Esophagus muscularis mucosa (tissue), 4 donors: ENCODE measurements around the gene ZNF853. TPM values are rescaled to one million over a fixed set of nuclear protein-coding genes. Genes with fewer than 3 reads are reported as not detected.
"Not testable (repeated sequence)": the region's sequence is repeated elsewhere in the genome, so short reads cannot be mapped to it uniquely, and the experiment has no call there.

Experiments used
- DNase-seq: peaks from one replicate; pipeline ENCODE4 v3.0.0-alpha.2; 2017; ENCODE audit errors: extremely low spot score
- H3K27ac ChIP-seq, 4 donors: fragments of 200-600 bp; sonication (generic); replicated peaks in 1 of 4; 1 replicate in 3 of 4; 2 replicates in 1 of 4; pipeline ENCODE4 v1.5.1; 2016 to 2019; ENCODE audit warnings: mild to moderate bottlenecking in 1 of 4
- H3K27me3 ChIP-seq, 4 donors: fragments of 200-600 bp; sonication (generic); one replicate each; pipeline versions ENCODE4 v1.5.1 to v1.6.0; 2016 to 2019
- H3K36me3 ChIP-seq, 4 donors: fragments of 200-600 bp; sonication (generic); one replicate each; pipeline ENCODE4 v1.5.1; 2016 to 2019
- H3K4me1 ChIP-seq, 4 donors: fragments of 200-600 bp; sonication (generic); one replicate each; pipeline ENCODE4 v1.5.1; 2016 to 2019
- H3K4me3 ChIP-seq, 4 donors: fragments of 200-600 bp; sonication (generic); 1 replicate in 2 of 4; 2 replicates in 2 of 4; pipeline ENCODE4 v1.5.1; 2016 to 2019; ENCODE audit warnings: mild to moderate bottlenecking in 4 of 4, moderate library complexity in 1 of 4
- H3K9me3 ChIP-seq, 4 donors: fragments of 200-600 bp; sonication (generic); 1 replicate in 3 of 4; 2 replicates in 1 of 4; pipeline ENCODE4 v1.5.1; 2016 to 2019
- EP300 ChIP-seq: sonication (generic); formaldehyde crosslinking; IDR thresholded peaks from one replicate; pipeline ENCODE4 v1.6.1; 2017; ENCODE audit warnings: antibody characterized with exemption
- POLR2A ChIP-seq: fragments of 450-650 bp; IDR thresholded peaks from one replicate; pipeline ENCODE4 v1.6.1; 2017; ENCODE audit warnings: antibody characterized with exemption, moderate library complexity, mild to moderate bottlenecking, low read depth
- POLR2AphosphoS5 ChIP-seq, 2 donors: sonication (generic); formaldehyde crosslinking; IDR thresholded peaks; one replicate each; pipeline ENCODE4 v1.6.1; 2017; ENCODE audit warnings: antibody characterized with exemption in 2 of 2
- WGBS: methylation state at CpG from one replicate; pipeline ENCODE4 v1.1.5; 2018; 5-methylcytosine and 5-hydroxymethylcytosine counted together
- intact Hi-C: fragments of 100-400 bp; cut with DNase I; formaldehyde crosslinking; loops from one replicate; pipeline ENCODE4 v1.15.1; 2023
- total RNA-seq, 4 donors: library from RNA; depleted of rRNA; stranded (reverse); fragments of >200 nt; gene quantifications; one replicate each; pipeline versions ENCODE4 v1.1.0 to v1.2.1, GENCODE V29; 2016
- TF ChIP-seq, protein P1 (sequence below), 3 experiments: fragments of 200-600 bp in 2 of 3; fragments of 450-650 bp in 1 of 3; sonication (generic) in 2 of 3; IDR thresholded peaks; one replicate each; pipeline ENCODE4 v1.5.1; 2017 to 2019; ENCODE audit warnings: antibody characterized with exemption in 3 of 3, mild to moderate bottlenecking in 2 of 3, moderate library complexity in 1 of 3

ZNF853 gene
- total RNA-seq, 4 donors from 2014 or later = 13.7 to 38.6 (median 23.6) TPM

- Histone ChIP-seq H3K4me3 (no peak overlapping the region), H3K36me3 (peaks cover 32 to 65% (median 55%) of the 10 kb centered on the region in 4 donors), H3K9me3 (peaks cover 0 to 3% (median 0%) of the 10 kb centered on the region in 4 donors), H3K4me1 (no peaks in the 10 kb centered on the region), H3K27me3 (no peaks in the 10 kb centered on the region), H3K27ac (no peak overlapping the region)
- 92% methylated on average over 47 of the region's 48 CpGs for WGBS
- no peak for DNase-seq
- TF ChIP-seq, protein P1, sequence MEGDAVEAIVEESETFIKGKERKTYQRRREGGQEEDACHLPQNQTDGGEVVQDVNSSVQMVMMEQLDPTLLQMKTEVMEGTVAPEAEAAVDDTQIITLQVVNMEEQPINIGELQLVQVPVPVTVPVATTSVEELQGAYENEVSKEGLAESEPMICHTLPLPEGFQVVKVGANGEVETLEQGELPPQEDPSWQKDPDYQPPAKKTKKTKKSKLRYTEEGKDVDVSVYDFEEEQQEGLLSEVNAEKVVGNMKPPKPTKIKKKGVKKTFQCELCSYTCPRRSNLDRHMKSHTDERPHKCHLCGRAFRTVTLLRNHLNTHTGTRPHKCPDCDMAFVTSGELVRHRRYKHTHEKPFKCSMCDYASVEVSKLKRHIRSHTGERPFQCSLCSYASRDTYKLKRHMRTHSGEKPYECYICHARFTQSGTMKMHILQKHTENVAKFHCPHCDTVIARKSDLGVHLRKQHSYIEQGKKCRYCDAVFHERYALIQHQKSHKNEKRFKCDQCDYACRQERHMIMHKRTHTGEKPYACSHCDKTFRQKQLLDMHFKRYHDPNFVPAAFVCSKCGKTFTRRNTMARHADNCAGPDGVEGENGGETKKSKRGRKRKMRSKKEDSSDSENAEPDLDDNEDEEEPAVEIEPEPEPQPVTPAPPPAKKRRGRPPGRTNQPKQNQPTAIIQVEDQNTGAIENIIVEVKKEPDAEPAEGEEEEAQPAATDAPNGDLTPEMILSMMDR (IDR thresholded peaks at IDR 0.05) = no peak
- TF ChIP-seq POLR2A (no peak), EP300 (no peak), POLR2AphosphoS5 (IDR thresholded peaks at IDR 0.05) (no peak)
- intact Hi-C loops = no loop called here
These were observed 39.6 kb downstream of the ZNF853 start for GRCh38 chr7:6654842-6655610.

- no peak overlapping the region for H3K27ac ChIP-seq
- H3K27me3 ChIP-seq = no peaks in the 10 kb centered on the region
- 96% methylated on average over 12 of the region's 17 CpGs for WGBS
- no peak for DNase-seq
- H3K36me3 ChIP-seq = peaks cover 32 to 57% (median 47%) of the 10 kb centered on the region in 4 donors
- no peaks in the 10 kb centered on the region for H3K4me1 ChIP-seq
- H3K4me3 ChIP-seq = no peak overlapping the region
- intact Hi-C loops = no loop called here
- peaks cover 0 to 3% (median 0%) of the 10 kb centered on the region in 4 donors for H3K9me3 ChIP-seq
- TF ChIP-seq EP300 = no peak
- TF ChIP-seq POLR2AphosphoS5 (IDR thresholded peaks at IDR 0.05) = no peak
- TF ChIP-seq, protein P1 (IDR thresholded peaks at IDR 0.05) = no peak
- no peak for TF ChIP-seq POLR2A
These were observed 40.4 kb downstream of the ZNF853 start for GRCh38 chr7:6655636-6656385.

DNA sequence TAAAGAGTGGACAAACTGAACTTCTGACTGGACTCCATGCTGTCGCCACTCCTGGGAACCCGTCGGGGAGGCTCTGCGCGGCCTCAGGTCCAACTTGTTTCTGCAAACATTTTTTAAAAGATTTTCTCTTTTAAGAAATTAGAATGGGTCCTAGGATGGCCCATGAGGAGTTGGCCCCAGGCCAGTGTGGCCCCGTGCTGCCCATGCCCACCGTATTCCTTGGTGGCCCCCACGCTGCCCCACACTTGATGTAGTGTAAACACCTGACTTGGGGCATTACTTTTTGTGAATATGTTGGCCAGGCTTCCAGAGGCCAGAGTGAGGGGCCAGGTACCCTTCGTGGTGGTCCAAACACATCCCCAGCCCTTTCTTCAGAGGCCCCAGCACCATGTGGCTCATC, 41.0 kb downstream of the ZNF853 start:
- 94% methylated on average over 9 of the region's 9 CpGs for WGBS
- intact Hi-C loops = no loop called here
- Histone ChIP-seq H3K4me1 (no peaks in the 10 kb centered on the region), H3K9me3 (peaks cover 0 to 3% (median 0%) of the 10 kb centered on the region in 4 donors), H3K36me3 (peaks cover 32 to 51% (median 41%) of the 10 kb centered on the region in 4 donors), H3K4me3 (no peak overlapping the region), H3K27me3 (no peaks in the 10 kb centered on the region), H3K27ac (no peak overlapping the region)
- DNase-seq = peak; percentile 68
- TF ChIP-seq POLR2A (no peak), POLR2AphosphoS5 (IDR thresholded peaks at IDR 0.05) (no peak), EP300 (no peak)
- TF ChIP-seq, protein P1 (IDR thresholded peaks at IDR 0.05) = no peak

DNA sequence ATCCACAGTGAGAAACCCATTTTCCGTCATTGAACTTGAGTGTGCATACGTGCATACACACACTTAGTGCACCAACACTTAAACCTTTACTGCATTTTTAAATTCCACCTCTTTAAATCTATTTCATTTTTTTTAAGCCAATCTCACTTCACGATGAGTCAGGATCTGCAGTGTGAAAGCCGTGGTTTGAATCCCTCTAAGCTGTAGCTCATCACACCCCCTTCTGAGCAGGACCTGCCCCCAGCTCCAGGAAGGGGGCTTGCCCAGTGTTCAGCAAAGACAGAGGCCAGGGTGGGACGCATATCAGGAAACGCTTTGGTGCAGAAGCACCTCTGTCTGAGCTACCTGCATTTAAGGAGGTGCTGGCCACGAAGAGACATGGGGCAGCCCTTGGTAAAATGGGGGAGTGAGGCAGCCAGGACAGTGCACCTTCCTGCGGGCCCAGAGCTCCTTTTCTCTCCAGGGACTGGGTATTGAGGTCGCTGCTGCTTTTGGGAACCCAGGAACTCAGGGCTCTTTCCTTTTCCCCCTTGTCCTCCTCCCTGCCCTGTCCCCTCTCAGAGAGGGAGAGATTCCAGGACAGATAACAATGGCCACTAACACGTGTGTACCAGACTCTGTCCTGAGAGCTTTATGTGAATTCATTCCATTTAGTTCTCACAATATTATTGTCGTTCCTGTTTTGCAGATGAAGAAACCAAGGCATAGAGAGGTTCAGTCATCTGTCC, 43.4 kb downstream of the ZNF853 start:
- intact Hi-C loops = no loop called here
- WGBS = 22% methylated on average over 10 of the region's 11 CpGs
- H3K27me3 ChIP-seq = peaks cover 0 to 1% (median 0%) of the 10 kb centered on the region in 4 donors
- TF ChIP-seq POLR2AphosphoS5 (IDR thresholded peaks at IDR 0.05) (no peak), EP300 (no peak), POLR2A (no peak)
- TF ChIP-seq, protein P1 (IDR thresholded peaks at IDR 0.05) = no peak
- H3K36me3 ChIP-seq = peaks cover 12 to 27% (median 21%) of the 10 kb centered on the region in 4 donors
- H3K27ac ChIP-seq = no peak overlapping the region
- peaks cover 0 to 3% (median 2%) of the 10 kb centered on the region in 4 donors for H3K4me1 ChIP-seq
- no peaks in the 10 kb centered on the region for H3K9me3 ChIP-seq
- no peak overlapping the region for H3K4me3 ChIP-seq
- no peak for DNase-seq

DNA sequence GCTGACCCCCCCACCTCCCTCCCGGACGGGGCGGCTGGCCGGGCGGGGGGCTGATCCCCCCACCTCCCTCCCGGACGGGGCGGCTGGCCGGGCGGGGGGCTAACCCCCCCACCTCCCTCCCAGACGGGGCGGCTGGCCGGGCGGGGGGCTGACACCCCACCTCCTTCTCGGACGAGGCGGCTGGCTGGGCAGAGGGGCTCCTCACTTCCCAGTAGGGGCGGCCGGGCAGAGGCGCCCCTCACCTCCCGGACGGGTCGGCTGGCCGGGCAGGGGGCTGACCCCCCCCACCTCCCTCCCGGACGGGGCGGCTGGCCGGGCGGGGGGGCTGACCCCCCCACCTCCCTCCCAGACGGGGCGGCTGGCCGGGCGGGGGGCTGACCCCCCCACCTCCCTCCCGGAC, 55.4 kb downstream of the ZNF853 start:
- H3K4me1 ChIP-seq, intact Hi-C loops, H3K27ac ChIP-seq, H3K4me3 ChIP-seq, H3K27me3 ChIP-seq, DNase-seq: not testable (repeated sequence)
- 96% methylated on average over 10 of the region's 34 CpGs for WGBS
- H3K9me3 ChIP-seq = peaks cover 5 to 81% (median 55%) of the 10 kb centered on the region in 4 donors
- H3K36me3 ChIP-seq = peaks cover 0 to 26% (median 9%) of the 10 kb centered on the region in 4 donors
